ENCODE data around the gene ALDOB.

GRCh38 chr9:101469026-101469425 is 33.5 kb upstream of the ALDOB start:
- TF ChIP-seq POLR2AphosphoS5 (IDR thresholded peaks at IDR 0.05), result no peak
- TF ChIP-seq CTCF (IDR thresholded peaks at IDR 0.05), result no peak
- TF ChIP-seq POLR2A (IDR thresholded peaks at IDR 0.05), result no peak
